Colonic mucosa (tissue), 4 donors: ENCODE results near the gene TANC1. TPM values are rescaled to one million over a fixed set of nuclear protein-coding genes. Genes with fewer than 3 reads are reported as not detected.

ENCODE experiments used
- DNase-seq: peaks from one replicate; pipeline ENCODE4 v3.0.0-alpha.2; 2020
- H3K27ac ChIP-seq: fragments of 200-600 bp; one replicate; pipeline ENCODE4 v1.8.0; 2021
- H3K27me3 ChIP-seq: fragments of 200-600 bp; one replicate; pipeline ENCODE4 v1.8.0; 2021
- H3K36me3 ChIP-seq: fragments of 200-600 bp; one replicate; pipeline ENCODE4 v1.8.0; 2021
- H3K4me1 ChIP-seq: fragments of 200-600 bp; one replicate; pipeline ENCODE4 v1.8.0; 2021; ENCODE audit warnings: mild to moderate bottlenecking
- H3K4me3 ChIP-seq: fragments of 200-600 bp; one replicate; pipeline ENCODE4 v1.8.0; 2021
- H3K9ac ChIP-seq, 2 donors: one replicate each; pipeline ENCODE4 v1.7.0; 2013; ENCODE audit warnings: control low read depth in 2 of 2, low read depth in 2 of 2, low read length in 2 of 2
- H3K9me3 ChIP-seq: fragments of 200-600 bp; one replicate; pipeline ENCODE4 v1.8.0; 2021
- CTCF ChIP-seq: fragments of 200-600 bp; IDR thresholded peaks from one replicate; pipeline ENCODE4 v1.8.0; 2022; ENCODE audit warnings: antibody characterized with exemption, mild to moderate bottlenecking
- intact Hi-C: fragments of 100-400 bp; cut with DNase I; formaldehyde crosslinking; loops from one replicate; pipeline ENCODE4 v1.14.1; 2022
- microRNA-seq: library from miRNA; unstranded; fragments of <30 nt; microRNA quantifications from one replicate; pipeline ENCODE4, GENCODE V29; 2019
- total RNA-seq, 2 donors: library from RNA; stranded (reverse); fragmentation: NEBNext Ultra II Directional in 1 of 2; extraction: Animal tissue kit (Norgen Biotek cat#: 25700) in 1 of 2; gene quantifications; one replicate each; pipeline ENCODE4 v1.2.1, GENCODE V29; 2021
- donor health status: healthy.
- donor health status: DM: no; HTN: no; CAD: no.
- donor health status: DM: no; HTN: no; CAD: no.

TANC1 gene
- total RNA-seq, 2 donors from 2014 or later, result 28.3 to 32.7 TPM

- no peak overlapping the region for H3K4me3 ChIP-seq
- no peak overlapping the region for H3K27ac ChIP-seq
- DNase-seq, result no peak
- TF ChIP-seq CTCF, result no peak
- no peaks in the 10 kb centered on the region for H3K4me1 ChIP-seq
- H3K27me3 ChIP-seq, result no peaks in the 10 kb centered on the region
- no peaks in the 10 kb centered on the region for H3K36me3 ChIP-seq
- no peak overlapping the region for H3K9ac ChIP-seq
- H3K9me3 ChIP-seq, result no peaks in the 10 kb centered on the region
- intact Hi-C loops, result no loop called here
Measured at GRCh38 chr2:159275111-159275510, 306.7 kb downstream of the TANC1 start.

- intact Hi-C loops, result no loop called here
- TF ChIP-seq CTCF, result no peak
- no peak overlapping the region for H3K27ac ChIP-seq
- H3K9ac ChIP-seq, result no peak overlapping the region
- no peak overlapping the region for H3K4me3 ChIP-seq
- no peaks in the 10 kb centered on the region for H3K4me1 ChIP-seq
- H3K27me3 ChIP-seq, result no peaks in the 10 kb centered on the region
- no peaks in the 10 kb centered on the region for H3K9me3 ChIP-seq
- no peaks in the 10 kb centered on the region for H3K36me3 ChIP-seq
- no peak for DNase-seq
Measured at GRCh38 chr2:159279700-159280099, 311.3 kb downstream of the TANC1 start.

- no peak for DNase-seq
- no peaks in the 10 kb centered on the region for H3K4me1 ChIP-seq
- H3K9ac ChIP-seq, result no peak overlapping the region
- intact Hi-C loops, result no loop called here
- H3K36me3 ChIP-seq, result no peaks in the 10 kb centered on the region
- no peaks in the 10 kb centered on the region for H3K27me3 ChIP-seq
- TF ChIP-seq CTCF, result no peak
- no peak overlapping the region for H3K27ac ChIP-seq
- no peaks in the 10 kb centered on the region for H3K9me3 ChIP-seq
- H3K4me3 ChIP-seq, result no peak overlapping the region
Measured at GRCh38 chr2:159281002-159281401, 312.6 kb downstream of the TANC1 start.

Small RNA genes within 50 kb of the gene (microRNA-seq; reads per million reads assigned to microRNA genes)
- not detected for gene MIR6888

Other genes with a start within 250 kb of the TANC1 start
- under 1 TPM in 1 of 2 donors, not detected in 1; 0.48 TPM for gene DAPL1, start 173.3 kb upstream of the TANC1 start, total RNA-seq